HPDE6-E6E7 (cell line): Measurements from ENCODE around the gene GSX2.

Experiments used
- DNase-seq: peaks from one replicate; pipeline ENCODE4 v3.0.0; 2011; ENCODE audit warnings: missing footprints; ENCODE audit errors: extremely low spot score

GSX2 gene

GRCh38 chr4:54077812-54078211 lies 22.2 kb upstream of the GSX2 start:
- DNase-seq = no peak

DNA sequence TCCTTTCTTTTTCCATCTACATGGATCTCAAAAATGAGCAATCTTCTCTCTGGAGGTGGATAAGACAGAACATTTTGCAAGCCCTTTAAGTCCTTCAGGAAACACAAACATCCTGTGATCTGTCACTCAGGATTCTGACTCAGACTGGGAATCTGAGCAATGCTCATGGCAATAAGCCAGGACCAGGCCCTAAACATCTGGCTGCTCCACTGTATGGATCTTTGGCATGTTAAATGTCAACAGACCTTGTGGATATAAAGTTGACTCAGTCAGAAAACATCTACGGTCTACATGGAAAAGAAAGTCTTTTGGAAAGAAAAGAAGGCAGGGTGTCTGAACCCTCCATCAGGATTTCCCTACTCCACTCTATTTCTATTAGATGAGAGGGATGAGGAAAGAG lies 17.8 kb upstream of the GSX2 start:
- DNase-seq = peak; percentile 86

DNA sequence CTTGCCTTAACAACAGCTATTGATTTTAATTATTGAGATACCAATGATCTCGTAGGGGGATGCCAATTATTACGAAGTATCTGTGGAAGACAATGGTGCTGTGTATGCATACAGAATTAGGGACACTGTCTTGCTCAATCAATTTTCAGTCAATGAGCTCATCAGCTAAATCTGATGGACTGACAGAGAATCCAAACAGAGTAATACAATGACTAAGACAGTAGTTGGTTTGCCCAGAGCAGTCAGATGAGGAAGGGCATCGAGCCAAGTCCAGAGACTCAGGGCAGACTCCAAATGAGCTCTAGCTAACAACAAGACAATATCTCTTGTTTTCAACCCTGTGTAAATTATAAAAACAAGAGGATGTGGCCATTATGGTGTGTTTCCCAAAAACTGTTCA lies 14.7 kb upstream of the GSX2 start:
- DNase-seq = peak; percentile 82

- DNase-seq = no peak
These were observed 10.1 kb upstream of the GSX2 start for GRCh38 chr4:54089875-54090274.

- DNase-seq = no peak
These were observed 9.6 kb upstream of the GSX2 start for GRCh38 chr4:54090404-54090803.

GRCh38 chr4:54090804-54091623 lies 8.9 kb upstream of the GSX2 start:
- DNase-seq = no peak

GRCh38 chr4:54091637-54092404 lies 8.1 kb upstream of the GSX2 start:
- peak; percentile 77 for DNase-seq

- no peak for DNase-seq
These were observed 7.3 kb upstream of the GSX2 start for GRCh38 chr4:54092405-54093323.

DNA sequence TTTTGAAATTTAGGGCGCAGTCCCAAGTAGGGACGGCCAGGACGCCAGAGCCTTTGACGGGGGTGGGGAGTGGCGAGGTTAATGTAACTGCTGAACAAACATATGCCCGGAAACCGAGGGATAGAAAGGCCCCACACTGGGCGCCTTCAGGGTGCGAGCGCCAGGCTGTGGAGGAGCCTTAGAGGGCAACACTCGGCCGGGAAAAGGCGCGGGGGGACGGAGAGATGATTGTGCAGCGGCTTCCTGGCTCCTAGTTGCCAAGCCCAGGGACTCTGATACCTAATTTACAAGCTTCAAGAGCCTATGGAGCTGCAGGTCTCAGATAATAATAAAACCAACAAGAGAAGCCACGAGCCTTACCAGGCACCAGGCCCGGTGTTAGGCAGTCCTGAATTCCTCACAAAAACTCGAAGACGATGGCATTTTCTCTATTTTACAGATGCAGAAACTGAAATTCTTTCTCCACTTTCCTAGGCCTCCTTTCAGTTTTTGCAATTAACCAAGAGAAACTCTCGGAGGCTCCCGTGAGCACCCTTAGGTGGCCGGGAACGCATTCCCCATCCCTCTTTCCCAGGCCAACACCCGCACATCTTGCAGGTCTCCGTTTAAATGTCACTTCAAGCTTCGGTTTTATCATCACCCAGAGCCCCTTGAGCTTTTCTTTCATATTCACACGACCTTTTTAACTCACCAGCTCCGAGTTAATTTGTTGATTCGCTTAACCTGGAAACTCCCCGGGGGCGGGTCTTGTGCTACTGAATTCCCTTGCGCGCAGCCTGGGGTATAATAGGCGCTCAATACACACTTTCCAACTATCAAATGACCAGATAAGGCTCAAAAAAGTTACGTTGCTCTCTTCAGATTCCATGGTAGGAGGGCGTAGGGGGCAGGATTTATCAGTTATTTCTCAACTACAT lies 6.4 kb upstream of the GSX2 start:
- no peak for DNase-seq

- no peak for DNase-seq
These were observed 5.5 kb upstream of the GSX2 start for GRCh38 chr4:54094451-54094850.

DNA sequence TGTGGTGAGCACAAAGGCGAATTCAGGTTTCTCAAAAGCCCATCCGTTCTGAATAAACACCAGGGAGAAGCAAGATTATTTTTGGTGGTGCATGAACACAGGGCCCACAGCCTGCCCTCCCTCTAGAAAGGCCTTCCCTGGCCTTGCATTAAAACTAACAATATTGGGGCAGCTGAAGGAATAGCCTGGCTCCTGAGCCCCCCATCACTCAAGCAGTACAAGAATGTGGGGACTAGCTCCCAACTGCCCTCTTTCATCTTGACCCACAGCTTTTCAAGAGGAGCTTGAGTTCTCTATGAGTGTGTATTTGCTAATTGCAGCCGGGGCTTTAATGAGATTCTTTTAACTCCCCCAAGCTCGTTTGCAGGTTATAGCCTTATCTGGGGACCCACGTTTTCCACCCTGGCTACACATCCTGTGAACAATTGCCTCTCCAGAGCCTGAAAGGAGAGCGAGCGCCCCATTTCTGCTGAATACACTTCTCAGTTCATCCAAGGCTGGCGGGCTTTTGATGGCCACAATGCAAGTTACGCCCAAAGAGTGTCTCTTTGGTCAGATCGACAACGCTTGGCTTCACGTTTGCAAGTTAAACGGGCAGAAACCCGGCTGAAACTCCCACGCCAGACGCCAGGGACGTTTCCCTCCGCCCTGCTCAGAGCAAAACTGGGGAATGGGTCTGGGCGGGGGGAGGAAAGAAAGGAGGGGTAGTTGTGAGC lies 4.7 kb upstream of the GSX2 start:
- no peak for DNase-seq

GRCh38 chr4:54096295-54096962 lies 3.5 kb upstream of the GSX2 start:
- no peak for DNase-seq

GRCh38 chr4:54097152-54097551 lies 2.8 kb upstream of the GSX2 start:
- no peak for DNase-seq

- DNase-seq = no peak
These were observed 1.6 kb upstream of the GSX2 start for GRCh38 chr4:54098375-54098774.

GRCh38 chr4:54099287-54099747 lies 646 bp upstream of the GSX2 start:
- no peak for DNase-seq

GRCh38 chr4:54100595-54101189 lies 729 bp downstream of the GSX2 start:
- no peak for DNase-seq

DNA sequence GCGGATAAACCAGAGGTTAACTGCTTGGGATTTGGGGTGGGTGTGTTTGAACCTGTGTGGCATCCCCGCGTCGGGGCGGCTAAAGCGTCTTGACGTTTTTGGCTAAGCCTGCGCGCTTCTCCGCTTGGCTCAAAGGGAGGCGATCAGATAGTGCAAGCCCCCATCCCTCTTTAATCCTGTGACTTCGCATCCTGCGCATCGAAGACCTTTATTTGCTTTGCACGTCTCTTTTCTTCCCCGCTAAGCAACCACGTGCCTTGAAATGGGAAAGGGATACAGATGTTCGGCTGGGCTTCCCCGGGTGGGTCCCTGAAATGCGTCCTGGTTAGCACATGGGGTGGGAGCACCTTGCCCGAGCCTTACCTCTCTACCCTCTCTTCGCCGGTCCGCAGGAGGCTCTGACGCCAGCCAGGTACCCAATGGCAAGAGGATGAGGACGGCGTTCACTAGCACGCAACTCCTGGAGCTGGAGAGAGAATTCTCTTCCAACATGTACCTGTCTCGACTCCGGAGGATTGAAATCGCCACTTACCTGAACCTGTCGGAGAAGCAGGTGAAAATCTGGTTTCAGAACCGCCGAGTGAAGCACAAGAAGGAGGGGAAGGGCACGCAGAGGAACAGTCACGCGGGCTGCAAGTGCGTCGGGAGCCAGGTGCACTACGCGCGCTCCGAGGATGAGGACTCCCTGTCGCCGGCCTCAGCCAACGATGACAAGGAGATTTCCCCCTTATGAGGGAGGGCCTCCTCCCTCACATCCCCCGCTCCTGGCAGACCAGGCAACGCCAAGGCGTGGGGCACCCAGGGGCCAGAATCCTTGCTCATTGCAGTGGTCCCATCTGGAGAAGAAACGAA lies 1.5 kb downstream of the GSX2 start:
- no peak for DNase-seq

DNA sequence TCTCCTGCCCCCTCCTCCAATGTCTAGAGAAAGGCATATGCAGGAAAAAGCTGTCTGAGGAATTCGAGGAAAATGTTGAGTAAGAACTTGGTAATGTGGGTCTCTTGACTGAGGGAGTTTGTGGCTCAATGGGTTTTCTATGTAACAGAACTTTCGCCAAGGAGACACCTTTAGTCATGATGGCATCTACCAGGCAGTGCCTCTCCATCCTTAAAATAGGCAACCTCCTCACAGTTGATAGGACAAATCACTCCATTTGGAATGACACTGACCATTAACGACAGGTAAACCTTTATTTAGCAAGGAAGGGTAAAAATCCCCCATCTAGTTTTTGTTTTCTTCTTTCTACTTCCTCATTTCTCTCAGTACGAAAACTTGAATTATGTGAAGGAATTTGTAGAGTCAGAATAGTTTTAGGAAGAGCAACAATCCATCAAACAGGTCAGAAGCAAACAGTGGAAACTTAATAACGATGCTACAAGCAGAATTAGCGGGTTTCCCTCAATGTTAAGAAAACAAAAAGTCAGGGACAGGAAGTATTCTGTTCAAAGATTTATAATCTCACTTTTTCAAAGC lies 2.7 kb downstream of the GSX2 start:
- DNase-seq = no peak
